Measurements from ENCODE around the gene MBTPS1. TPM values are rescaled to one million over a fixed set of nuclear protein-coding genes. Genes with fewer than 3 reads are reported as not detected.

Gene MBTPS1
- total RNA-seq, 4 donors from 2014 or later = 126 to 185 (median 166) TPM

GRCh38 chr16:84045001-84045817, 71.5 kb downstream of the MBTPS1 start:
- H3K4me3 ChIP-seq (replicated peaks in 1 of 3) = no peak overlapping the region
- DNase-seq = no peak
- intact Hi-C loops (cut with DNase I) = no loop called here
- 55 to 64% methylated on average over 18 to 20 of the region's 36 CpGs for WGBS, 2 donors
- peaks cover 0 to 4% of the 10 kb centered on the region in 2 donors for H3K36me3 ChIP-seq
- H3K27me3 ChIP-seq = no peaks in the 10 kb centered on the region
- no peaks in the 10 kb centered on the region for H3K9me3 ChIP-seq
- no peak for TF ChIP-seq POLR2A (IDR thresholded peaks at IDR 0.05)
- TF ChIP-seq CTCF (IDR thresholded peaks at IDR 0.05) = no peak
- no peak overlapping the region for H3K27ac ChIP-seq
- peaks cover 0 to 10% of the 10 kb centered on the region in 2 donors for H3K4me1 ChIP-seq

GRCh38 chr16:84044118-84044488, 72.6 kb downstream of the MBTPS1 start:
- Histone ChIP-seq H3K36me3 (no peaks in the 10 kb centered on the region), H3K27ac (no peak overlapping the region), H3K27me3 (no peaks in the 10 kb centered on the region), H3K4me3 (replicated peaks in 1 of 3) (no peak overlapping the region), H3K9me3 (no peaks in the 10 kb centered on the region), H3K4me1 (peaks cover 0 to 10% of the 10 kb centered on the region in 2 donors)
- WGBS, 2 donors = 58 to 63% methylated on average over 5 of the region's 5 CpGs
- intact Hi-C loops (cut with DNase I) = no loop called here
- DNase-seq = no peak
- no peak for TF ChIP-seq POLR2A (IDR thresholded peaks at IDR 0.05)
- TF ChIP-seq CTCF (IDR thresholded peaks at IDR 0.05) = peak in 2 of 6 experiments; percentile 20 to 22

- H3K36me3 ChIP-seq = no peaks in the 10 kb centered on the region
- no peaks in the 10 kb centered on the region for H3K9me3 ChIP-seq
- DNase-seq = no peak
- WGBS, 2 donors = 40 to 41% methylated on average over 17 to 18 of the region's 18 CpGs
- no peak overlapping the region for H3K4me3 ChIP-seq (replicated peaks in 1 of 3)
- peaks cover 0 to 10% of the 10 kb centered on the region in 2 donors for H3K4me1 ChIP-seq
- H3K27me3 ChIP-seq = no peaks in the 10 kb centered on the region
- intact Hi-C loops (cut with DNase I) = no loop called here
- H3K27ac ChIP-seq = no peak overlapping the region
- TF ChIP-seq CTCF (IDR thresholded peaks at IDR 0.05) (no peak), POLR2A (IDR thresholded peaks at IDR 0.05) (no peak)
Measured at GRCh38 chr16:84043486-84044117, 73.1 kb downstream of the MBTPS1 start.

GRCh38 chr16:84042879-84043485, 73.8 kb downstream of the MBTPS1 start:
- peaks cover 0 to 10% of the 10 kb centered on the region in 2 donors for H3K4me1 ChIP-seq
- H3K36me3 ChIP-seq = no peaks in the 10 kb centered on the region
- H3K9me3 ChIP-seq = no peaks in the 10 kb centered on the region
- intact Hi-C loops (cut with DNase I) = no loop called here
- DNase-seq = peak; percentile 26 to 40
- H3K27me3 ChIP-seq = no peaks in the 10 kb centered on the region
- no peak overlapping the region for H3K4me3 ChIP-seq (replicated peaks in 1 of 3)
- 24 to 29% methylated on average over 14 to 18 of the region's 22 CpGs for WGBS, 2 donors
- no peak overlapping the region for H3K27ac ChIP-seq
- TF ChIP-seq CTCF (IDR thresholded peaks at IDR 0.05) (no peak), POLR2A (IDR thresholded peaks at IDR 0.05) (no peak)

All from thyroid gland (tissue), 4 donors.